AG09309 (cell line): ENCODE results near the gene SETBP1.

Source experiments
- DNase-seq: peaks from one replicate; pipeline ENCODE4 v3.0.0-alpha.2; 2010; ENCODE audit warnings: low read depth
- H3K4me3 ChIP-seq: 2 replicates; pipeline ENCODE4 v1.5.1; 2011; ENCODE audit warnings: mild to moderate bottlenecking, low read depth, low read length, moderate library complexity; ENCODE audit not compliant: control insufficient read depth
- CTCF ChIP-seq: IDR thresholded peaks from 2 replicates; pipeline ENCODE4 v1.5.1; 2011; ENCODE audit warnings: mild to moderate bottlenecking, low read depth, low read length, inconsistent platforms; ENCODE audit not compliant: insufficient read depth, control insufficient read depth; ENCODE audit errors: missing control alignments

Gene SETBP1

DNA sequence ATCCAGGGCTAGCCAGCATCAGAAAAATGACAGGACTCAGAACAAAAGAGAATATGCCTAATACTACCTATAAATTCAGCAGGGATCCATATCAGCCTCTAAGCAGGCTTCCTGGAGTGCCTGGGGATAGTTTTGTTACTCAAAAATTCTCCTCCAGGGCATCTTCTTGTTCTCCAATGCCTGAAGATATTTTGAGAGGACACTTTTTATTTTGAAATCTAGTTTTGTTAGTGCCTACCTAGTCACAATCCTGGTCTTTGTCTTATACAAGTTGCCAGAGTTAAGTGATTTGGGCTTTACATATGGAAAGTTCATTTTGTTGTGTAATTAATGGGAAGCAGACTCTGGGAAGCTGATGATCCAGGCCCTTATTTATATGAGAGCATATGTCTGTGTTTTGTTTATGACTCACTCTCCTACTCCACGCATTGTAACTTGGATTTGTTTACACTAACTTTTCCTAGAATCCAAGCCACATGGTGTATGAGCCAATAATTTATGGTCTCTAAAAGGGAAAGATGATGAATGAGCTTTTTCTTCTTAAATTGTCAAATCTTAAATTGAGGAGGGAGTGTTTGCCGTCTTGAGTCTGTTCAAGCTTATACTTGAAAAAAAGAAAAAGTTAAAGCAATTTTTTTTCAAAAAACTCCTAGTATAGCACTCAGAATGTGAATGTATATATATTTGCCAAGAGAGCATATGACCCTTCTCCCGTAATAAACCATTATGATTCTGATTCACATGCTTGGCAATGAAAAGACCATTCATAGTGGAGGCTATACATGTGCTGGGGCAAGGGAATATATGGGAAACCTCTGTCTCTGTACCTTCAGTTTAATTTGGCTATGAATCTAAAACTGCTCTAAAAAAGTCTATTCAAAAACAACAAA is 370.3 kb downstream of the SETBP1 start:
- H3K4me3 ChIP-seq, result no peak overlapping the region
- TF ChIP-seq CTCF, result no peak
- DNase-seq, result peak; percentile 84

GRCh38 chr18:45054636-45055035 is 373.9 kb downstream of the SETBP1 start:
- TF ChIP-seq CTCF, result no peak
- H3K4me3 ChIP-seq, result no peak overlapping the region

GRCh38 chr18:45055811-45056210 is 375.1 kb downstream of the SETBP1 start:
- no peak for TF ChIP-seq CTCF
- no peak overlapping the region for H3K4me3 ChIP-seq
- no peak for DNase-seq

More at GRCh38 chr18:45054636-45055035, 373.9 kb downstream of the SETBP1 start:
- no peak for DNase-seq

DNA sequence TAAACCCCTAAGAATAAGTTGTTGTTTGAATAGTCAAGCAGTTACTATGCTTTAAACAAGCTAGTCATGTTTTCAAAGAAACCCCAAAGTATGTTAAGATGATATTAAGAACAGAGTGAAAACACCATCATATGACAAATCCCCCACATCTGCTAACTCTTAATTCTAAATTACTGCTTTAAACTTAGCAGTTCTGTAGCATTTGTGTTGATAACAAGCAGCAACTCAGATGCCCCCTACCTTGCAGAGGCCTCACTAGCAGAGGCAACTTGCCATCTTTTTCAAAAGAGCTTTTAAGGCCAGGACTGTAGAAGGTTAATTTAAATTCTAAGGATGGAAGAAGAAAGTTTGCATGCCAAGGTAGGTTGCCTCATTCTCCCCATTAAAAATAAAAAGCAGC is 376.2 kb downstream of the SETBP1 start:
- no peak for DNase-seq
- H3K4me3 ChIP-seq, result no peak overlapping the region
- TF ChIP-seq CTCF, result no peak

DNA sequence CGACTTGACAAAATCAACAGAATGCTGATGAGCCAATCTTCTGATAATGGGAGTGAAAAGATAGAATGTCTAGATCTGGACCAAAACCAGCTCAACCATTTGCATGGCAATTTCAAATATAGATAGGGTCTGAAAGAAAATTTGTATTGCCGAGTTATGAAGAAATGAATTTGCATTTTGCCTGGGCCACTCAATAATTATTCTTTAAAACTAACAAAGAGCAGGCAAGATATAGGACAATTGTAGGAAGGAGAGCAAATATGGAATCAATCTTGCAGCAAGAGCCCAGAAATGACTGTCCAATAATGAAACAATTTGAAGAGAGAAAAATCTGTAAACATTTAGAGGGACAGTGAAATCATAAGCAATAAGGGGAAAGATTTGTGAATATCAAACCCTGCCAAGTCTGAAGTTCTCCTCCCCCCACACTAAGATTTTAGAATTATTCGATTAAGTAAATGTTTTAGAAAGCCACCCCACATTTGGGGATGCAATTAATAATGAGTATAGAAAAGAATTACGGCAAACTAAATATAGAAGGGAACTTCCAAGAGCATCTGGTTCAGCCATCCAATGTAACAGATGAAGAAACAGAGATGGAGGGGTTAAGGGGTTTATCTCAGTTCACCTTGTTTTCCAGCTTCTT is 377.4 kb downstream of the SETBP1 start:
- no peak overlapping the region for H3K4me3 ChIP-seq
- no peak for TF ChIP-seq CTCF
- DNase-seq, result no peak

DNA sequence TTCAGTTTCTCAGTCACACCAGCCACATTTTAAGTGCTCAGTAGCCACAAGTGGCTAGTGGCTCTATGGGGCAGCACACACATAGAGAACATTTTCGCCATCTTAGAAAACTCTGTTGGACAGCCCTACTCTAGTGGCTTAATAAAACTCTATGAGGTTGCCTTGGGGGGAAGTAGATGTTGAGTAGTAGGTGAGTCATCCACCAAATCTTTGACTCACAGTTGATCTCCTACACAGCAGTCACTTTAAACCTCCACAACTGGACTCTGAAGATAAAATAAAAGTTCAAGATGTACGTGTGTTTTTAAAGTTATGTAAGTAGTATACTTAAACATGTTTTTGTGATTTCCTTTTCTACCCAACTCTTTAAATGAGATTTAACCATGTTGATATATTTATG is 379.0 kb downstream of the SETBP1 start:
- peak; percentile 48 for DNase-seq
- TF ChIP-seq CTCF, result no peak
- no peak overlapping the region for H3K4me3 ChIP-seq
